B cell (primary cell): Measurements from ENCODE around the gene OTUD3.
"Not testable (repeated sequence)": the region's sequence is repeated elsewhere in the genome, so short reads cannot be mapped to it uniquely, and the experiment has no call there.

Experiments
- CTCF ChIP-seq: fragments of 200-600 bp; IDR thresholded peaks from one replicate; pipeline ENCODE4 v1.8.0; 2022; ENCODE audit warnings: antibody characterized with exemption, mild to moderate bottlenecking
- EZH2 ChIP-seq: IDR thresholded peaks from 2 replicates; pipeline ENCODE4 v1.6.1; 2012; ENCODE audit warnings: borderline replicate concordance, low read depth, mild to moderate bottlenecking, moderate library complexity, low read length; ENCODE audit not compliant: insufficient read depth, poor library complexity, severe bottlenecking

GRCh38 chr1:19869453-19869852, 12.7 kb upstream of the OTUD3 start:
- not testable (repeated sequence) for TF ChIP-seq CTCF, EZH2
